Measurements from ENCODE around the gene RHEB.

RHEB gene

DNA sequence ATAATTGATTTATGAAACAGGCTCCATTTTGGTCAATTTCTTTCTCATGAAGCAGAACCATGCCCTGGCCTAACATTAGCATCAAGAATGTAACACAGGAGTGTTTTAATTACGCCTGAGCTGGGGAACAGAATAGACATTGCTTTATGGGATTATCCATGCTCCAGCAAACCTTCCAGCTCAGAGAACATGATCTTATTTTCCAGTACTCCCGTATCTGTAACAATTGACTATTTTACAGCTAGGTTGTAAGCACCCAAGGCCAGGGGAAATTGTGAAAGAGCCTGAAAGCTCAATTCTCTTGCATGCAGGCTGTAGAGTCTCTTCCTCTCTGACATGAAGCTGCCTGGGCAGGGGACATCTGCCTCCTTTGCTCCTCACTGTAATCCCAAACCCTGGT, 49.0 kb downstream of the RHEB start:
- DNase-seq (ENCODE audit: low spot score): no peak

DNA sequence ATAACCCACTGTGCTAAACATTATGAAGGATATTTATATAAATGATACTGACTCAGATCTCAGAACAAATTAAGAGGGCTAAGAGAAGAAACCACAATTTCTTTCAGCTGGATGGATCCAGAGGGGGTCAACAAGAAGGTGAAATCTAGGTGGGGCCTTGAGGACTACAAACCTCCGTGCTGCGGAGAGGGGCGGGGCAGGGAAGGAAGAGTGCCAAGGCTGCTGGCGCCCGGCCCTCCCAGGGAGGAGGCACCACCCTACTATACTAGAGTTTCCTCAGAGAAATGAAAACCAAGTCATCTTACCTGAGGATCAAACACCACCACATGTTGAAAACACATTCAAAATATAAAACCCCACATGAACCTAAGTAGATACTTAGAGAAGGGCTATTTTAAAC, 50.4 kb downstream of the RHEB start:
- no peak for DNase-seq (ENCODE audit: low spot score)

DNA sequence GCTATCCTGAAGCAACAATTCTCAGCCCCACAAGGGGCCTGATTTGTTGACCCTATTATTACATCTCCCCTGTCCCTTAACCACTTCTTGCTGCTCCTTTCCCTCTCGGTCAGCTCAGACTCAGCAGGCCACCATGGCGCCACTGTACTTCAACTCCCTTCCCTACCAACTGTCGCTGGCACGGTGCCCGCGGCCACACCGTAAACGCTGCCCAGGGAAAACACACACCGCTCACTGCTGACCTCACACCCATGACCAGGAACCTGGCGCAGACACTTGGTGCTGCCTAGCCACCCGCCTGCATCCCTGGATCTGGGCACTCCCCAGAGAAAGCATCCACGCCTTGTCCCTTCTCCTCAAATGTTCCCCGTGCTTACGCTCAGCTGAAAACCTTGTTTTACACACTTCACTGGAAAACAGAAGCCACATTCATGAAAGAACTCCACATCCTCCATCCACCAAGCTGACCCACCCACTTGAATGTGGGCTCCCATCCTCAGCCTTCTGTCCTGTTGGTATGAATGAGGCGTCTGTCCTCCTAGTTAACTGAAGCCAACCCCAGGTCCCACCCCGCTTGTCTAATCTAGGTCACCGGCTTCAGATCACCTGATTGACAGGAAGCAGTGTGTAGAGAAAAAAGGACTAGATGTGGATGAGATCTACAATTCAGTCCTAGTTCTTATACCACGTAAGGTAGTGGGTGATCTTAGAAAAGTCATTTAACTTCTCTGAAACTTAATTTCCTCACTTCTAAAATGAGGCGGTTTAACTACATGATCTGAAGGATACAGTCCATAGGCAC, 51.3 kb downstream of the RHEB start:
- DNase-seq (ENCODE audit: low spot score): no peak

DNA sequence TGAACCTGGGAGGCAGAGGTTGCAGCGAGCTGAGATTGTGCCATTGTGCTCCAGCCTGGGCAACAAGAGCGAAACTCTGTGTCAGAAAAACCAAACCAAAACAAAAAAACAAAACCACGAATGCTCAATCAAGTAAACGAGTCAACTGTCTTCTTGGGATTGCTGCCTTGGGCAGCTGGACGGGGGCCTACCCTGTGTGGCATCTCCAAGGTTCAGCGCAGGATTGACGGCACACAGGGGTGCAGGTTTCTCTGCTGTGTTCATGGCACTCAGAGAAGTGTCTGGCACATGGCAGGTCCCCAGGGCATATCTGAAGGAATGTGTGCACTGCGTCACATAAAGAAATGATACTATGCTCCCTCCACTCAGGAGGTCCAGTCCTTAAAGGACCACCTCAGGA, 54.5 kb downstream of the RHEB start:
- no peak for DNase-seq (ENCODE audit: low spot score)

DNA sequence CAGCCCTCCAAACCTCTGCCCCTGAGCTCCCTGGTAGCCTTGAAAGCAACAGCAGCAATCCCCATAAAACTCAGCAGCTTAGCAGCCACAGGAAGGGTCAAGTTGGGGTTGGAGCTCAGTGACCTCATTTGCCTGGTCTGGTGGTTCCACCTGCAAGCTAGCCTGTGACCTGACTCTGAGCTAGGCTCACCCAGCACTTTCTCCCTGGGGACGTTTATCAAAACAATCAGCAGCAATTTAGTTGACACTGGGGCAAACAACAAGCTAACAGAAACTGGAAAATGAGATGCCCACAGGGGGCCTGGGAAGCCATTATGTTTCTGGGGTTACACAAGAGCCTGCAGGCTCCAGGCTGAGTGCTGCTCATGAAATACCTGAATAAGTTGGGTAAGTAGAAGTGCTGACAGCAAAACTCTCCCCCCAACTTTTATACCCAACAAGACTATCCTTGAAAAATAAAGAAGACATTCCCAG, 57.4 kb downstream of the RHEB start:
- DNase-seq (ENCODE audit: low spot score): no peak

DNA sequence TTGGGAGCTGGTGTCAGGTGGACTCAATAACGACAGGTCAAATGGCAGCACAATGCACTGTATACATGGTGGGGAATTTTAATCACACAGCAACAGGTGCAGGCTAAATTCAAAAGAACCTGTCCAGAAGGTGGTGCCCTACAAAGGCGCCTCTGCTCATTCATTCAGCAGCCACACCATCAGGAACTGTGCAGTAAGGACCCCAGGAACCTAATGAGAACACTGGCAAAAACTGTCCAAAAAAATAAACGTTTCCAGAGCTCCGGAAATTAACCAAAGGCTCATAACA, 57.8 kb downstream of the RHEB start:
- no peak for DNase-seq (ENCODE audit: low spot score)

DNA sequence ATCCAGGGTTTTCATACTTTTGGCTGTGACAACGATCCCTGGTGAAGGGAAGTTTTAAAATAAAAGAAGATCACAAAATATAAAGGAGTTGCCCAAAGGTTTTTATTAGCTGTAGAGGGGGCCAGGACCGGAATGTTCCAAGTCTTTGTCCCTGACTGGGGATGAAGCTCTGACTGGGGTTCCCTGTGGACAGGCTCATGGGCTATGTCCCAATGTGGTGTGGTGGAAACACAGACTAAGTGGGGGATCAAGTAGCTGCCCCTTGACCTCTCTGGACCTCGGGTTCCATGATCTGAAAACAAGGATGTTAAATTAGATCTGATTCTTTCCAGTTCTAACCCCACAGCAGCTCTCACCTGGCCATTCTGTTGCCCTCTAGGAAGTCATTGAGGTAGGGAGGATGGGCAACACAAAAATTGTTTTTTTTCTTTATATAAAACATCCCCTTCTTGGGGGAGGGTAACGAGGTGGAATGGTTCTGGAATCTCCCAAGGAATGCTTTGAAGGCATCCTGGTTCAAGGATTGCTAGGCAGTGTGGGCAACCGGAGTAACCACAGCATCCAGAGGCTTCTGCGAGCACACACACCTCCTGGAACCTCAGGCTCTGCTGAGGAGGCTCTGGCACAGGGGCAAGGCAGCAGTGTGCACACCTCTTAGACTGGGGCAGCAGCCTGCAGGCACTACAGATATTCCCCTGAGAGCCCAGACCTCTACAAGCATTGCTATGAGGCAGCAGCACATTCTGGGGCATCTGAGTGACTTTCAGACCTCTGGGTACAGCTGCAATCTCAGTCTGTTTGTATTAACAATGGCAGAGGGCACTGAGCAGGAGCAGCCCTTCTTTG, 58.4 kb downstream of the RHEB start:
- no peak for DNase-seq (ENCODE audit: low spot score)

DNA sequence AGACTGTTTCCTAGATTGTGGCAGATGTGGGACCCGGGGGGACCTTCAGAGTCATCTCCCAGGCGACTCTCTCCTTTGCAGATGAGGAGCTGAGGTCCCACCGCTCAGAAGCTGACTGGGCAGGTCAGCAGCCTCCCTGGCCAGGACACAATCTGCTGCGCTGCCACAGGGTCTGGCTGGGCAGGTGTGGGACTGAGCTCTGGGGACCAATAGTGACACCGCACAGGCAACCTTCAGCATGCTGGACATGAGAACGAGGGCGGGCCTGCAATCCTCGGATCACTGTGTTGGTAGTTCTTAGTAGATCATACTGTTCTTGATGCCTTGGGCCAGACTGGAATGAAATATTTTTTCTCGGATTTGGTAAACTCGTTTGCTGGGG, 59.2 kb downstream of the RHEB start:
- no peak for DNase-seq (ENCODE audit: low spot score)

DNA sequence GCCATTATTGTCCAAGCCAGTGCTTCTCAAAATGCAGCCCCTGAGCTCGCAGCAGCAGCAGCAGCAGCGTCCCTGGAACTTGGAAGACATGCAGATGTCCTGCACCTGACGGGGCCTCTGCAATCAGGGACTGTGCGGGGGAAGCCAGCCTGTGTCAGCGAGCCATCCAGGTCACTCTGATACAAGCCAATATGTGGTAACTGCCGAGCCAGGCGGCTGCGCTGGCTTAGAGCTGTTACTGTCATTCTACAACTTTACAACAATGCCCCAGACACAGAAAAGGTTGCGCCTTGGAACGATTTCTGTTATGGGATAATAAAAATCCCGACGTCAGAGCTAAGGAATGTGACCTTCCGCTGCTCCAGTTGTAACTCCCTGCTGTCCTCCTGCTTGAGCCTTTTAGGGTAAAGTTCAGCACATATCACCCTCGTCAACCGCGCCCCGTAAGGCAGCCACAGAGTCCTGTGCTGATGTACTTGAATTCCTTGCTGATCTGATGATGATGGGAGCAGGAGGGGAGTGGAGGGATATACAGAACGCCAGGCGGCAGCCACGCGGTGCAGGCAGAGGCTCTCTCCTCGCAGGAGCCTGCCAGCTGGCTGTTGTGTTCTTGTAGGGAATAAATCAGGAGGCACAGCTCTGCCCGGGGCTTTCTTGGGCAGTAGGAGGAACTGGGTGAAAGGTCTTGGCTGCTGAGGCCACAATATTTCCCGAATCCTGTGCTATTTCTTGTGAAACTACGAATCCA, 59.8 kb downstream of the RHEB start:
- DNase-seq (ENCODE audit: low spot score): no peak

DNA sequence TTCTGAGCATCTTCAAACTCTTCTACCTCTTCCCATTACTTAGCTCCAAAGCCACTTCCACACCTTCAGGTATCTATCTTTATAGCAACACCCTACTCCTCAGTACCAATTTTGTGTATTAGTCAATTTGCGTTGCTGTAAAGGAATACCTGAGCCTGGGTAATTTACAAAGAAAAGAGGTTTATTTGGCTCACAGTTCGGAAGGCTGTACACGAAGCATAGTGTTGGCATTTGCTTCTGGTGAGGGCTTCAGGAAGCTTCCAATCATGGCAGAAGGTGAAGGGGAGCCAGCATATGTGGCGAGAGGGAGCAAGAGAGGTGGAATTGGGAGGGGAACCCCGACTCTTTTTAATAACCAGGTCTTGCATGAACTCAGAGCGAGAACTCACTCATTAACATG, 62.2 kb downstream of the RHEB start:
- DNase-seq (ENCODE audit: low spot score): no peak

DNA sequence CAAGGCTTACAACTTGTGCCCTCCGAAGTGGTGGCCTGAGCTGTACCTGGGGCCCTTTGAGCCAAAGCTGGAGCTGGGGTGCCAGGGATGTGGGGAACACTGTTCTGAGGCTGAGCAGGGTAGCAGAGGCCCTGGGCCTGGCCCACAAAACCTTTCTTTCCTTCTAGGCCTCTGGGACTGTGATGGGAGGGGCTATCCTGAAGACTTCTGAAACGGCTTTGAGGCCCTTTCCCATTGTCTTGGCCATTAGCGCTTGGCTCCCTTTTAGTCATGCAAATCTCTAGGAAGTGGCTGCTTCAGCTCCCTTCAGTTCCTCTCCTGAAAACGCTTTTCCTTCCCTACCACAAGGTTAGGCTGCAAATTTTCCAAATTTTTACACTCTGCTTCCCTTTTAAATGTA, 62.9 kb downstream of the RHEB start:
- no peak for DNase-seq (ENCODE audit: low spot score)

DNA sequence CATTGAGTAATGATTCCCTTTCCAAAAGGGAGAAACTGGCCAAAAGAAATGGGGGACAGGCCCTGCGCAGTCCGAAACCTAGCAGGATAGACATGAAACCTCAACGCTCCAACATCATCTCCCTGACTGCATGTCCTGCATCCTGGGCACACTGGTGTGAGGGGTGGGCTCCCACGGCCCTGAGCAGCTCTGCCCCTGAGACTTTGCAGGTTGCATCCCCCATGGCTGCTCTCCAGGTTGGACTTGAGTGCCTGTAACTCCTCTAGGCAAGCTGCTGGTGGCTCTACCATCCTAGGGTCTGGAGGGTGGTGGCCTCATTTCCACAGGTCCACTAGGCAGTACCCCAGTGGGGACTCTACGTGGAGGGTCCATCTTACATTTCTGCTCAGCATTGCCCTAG, 63.4 kb downstream of the RHEB start:
- DNase-seq (ENCODE audit: low spot score): no peak

DNA sequence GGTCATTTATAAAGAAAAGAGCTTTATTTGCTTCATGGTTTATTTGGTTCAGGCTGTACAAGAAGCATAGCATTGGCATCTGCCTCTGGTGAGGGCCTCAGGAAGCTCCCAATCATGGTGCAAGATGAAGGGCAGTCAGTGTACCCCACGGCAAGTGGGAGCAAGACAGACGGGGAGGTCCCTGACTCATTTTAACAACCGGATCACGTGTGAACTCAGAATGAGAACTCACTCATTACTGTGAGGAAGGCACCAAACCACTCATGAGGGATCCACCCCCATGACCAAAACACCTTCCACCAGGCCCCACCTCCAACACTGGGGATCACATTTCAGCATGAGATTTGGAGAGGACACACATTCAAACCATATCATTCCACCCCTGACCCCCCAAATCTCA, 64.0 kb downstream of the RHEB start:
- no peak for DNase-seq (ENCODE audit: low spot score)

DNA sequence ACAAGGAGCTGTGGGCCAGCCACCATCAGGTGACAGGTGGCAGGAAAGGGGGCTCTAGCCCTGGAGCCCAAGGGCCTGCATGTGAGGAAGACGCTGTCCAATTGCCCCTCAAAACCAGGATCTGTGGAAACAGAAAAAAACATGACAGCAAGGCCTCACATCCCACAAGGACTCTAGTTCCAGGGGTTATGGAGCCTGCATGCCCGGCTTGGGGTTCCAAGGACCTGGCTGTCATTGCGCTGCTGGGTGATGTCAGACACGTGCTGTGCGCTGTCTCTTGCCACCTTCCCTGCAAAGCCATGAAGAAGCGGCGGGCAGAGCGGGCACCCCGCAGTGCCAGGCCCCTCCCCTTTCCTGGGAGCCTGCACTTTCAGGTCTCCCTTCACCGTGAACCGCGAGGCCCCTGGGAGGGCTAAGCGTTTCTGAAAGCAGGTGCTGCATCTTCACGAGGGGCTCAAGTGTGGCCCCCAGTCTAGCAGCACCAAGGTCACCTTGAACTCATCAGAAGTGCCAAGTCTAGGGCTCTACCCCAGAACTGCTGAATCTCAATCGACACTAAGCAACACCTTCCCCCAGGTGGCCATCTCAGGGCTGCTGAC, 64.7 kb downstream of the RHEB start:
- DNase-seq (ENCODE audit: low spot score): no peak

DNA sequence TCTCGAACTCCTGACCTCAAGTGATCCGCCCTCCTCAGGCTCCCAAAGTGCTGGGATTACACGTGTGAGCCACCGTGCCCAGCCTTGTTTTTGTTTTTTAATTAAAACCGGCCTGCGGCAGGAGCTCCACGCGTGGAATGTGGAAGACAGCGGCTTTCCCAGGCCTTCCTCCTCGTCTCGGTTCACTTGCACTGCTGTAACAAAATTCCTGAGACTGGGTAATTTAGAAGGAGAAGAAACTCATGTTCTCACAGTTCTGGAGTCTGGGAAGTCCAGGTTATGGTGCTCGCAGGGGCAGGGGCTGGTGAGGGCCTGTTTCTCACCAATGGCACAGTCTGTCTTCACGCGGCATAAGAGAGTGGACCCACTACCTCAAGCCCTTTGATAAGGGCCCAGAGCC, 65.4 kb downstream of the RHEB start:
- peak; percentile 33 for DNase-seq (ENCODE audit: low spot score)

DNA sequence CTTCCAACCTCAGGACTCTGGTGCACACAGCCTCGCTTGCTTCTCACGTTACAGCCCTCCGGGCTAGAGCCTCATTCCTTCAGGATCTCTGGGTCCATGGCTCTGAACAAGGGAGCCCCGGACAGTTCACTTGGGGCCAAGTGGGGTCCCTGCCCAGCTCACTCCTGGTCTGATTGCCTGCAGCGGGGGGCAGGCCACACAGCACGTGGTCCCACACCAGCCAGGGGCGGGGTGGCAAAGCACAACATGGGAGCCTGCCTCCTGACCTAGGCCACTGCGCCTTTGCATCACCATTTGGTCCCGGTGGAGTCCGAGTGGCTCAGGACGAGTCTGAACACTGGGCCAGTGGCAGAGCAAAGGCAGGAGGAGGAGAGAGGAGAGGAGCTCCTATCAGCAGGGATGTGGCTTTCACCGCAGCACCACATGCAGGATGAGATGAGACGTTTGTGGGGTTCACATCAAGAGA, 66.3 kb downstream of the RHEB start:
- peak; percentile 56 for DNase-seq (ENCODE audit: low spot score)

DNA sequence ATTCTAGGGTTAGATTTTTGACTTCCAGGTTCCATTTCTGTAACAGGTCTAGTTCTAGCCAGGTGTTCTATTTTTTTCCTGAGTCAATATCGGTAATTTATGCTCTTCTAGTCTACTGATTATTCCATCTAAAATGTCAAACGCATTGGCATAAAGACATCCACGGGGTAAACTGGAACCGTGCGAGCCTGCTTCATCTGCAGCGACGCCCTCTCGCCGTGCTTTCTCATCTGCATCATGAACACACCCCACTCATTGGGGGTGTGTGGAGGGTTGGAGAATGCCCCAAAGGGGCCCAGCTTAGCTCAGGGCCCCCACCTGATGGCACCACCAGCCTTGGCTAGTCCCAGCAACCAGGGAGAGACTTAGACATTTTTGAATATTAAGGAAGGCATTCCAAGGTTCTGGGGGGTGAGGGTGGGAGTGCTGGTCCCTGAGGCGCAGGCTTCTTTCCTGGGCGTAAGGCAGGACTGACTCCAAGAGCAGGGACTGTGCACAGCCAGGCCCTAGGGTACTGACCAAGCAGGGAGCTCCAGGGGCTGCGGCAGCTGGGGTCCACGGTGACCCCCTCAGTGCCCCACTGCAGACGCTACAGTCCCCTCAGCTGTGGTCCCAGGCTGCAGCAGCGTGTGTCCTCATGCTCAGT, 66.9 kb downstream of the RHEB start:
- DNase-seq (ENCODE audit: low spot score): peak; percentile 46

DNA sequence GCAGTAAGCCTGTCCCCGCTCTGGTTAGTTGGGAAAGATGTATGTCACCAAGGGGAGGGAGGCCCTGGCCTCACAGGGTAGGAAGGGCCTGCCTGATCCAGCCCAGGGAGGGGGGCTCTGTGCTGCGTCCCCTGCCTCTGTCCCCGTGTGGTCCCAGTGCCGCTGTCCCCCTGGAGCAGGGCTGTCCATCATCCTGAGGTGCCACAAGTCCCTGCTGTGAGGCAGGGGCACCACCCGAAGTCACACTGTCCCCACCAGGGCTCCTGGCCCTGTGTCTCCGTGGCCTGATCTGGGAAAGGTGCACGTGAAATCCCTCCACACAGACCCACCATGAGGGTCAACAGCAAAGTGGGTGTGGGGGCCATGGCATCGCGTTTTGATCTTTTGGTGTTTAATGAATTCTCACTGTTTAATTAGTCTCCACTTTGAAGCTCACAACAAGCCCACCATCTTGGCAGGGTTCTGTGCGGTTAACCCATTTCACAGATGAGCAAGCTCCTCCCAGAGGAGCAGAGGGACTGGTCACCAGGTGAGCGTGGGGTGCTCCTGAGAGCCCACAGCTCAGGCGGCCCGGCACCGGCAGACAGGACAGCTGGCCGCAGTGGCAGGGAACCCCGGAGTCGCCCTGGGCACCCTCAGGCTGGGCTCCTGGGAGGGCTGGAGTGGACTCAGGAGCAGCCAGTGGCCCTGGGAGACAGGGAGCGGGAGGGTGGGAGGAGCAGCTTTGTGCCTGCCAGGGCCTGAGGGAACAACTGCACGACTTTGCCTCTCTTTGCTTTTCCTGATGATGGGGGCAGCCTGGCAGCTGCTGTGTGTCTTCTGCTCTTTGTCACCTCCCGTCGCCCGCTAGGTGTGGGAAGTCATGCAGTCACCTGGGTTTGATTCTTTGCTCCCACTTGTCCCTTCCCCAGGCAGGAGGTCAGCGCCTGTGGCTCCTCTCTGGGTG, 67.8 kb downstream of the RHEB start:
- DNase-seq (ENCODE audit: low spot score): peak; percentile 61

DNA sequence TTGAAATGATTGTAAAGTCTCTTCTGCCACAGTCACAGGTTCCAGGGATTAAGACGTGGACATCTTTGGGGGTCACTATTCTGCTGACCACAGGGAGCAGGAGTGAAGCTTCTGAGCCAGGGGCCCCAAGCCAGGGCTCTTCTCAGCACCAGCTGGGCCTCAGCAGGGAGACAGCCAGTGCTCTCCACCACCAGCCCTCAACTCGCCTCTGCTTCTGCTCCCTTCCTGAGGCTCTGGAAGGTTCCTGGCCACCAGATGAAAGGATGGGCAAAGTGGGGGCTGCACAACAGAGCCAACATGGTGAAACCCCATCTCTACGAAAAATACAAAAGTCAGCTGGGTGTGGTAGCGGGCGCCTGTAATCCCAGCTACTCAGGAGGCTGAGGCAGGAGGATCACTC, 68.5 kb downstream of the RHEB start:
- no peak for DNase-seq (ENCODE audit: low spot score)

DNA sequence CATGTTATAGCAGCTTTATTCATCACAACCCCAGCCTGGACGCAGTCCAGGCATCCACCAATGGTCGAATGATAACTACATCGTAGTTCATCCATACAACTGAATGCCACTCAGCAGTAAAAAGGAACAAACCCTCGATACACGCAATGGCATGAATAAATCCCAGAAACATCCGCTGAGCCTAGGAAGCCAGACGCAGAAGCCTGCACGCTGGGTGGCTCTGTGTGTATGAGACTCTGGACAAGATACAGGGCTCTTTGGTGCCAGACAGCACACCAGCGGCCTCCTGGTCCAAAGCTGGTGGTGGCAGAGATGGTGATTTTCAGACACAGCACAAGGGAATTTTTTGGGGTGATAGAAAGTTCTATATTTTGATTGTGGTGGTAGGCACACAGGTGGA, 69.7 kb downstream of the RHEB start:
- no peak for DNase-seq (ENCODE audit: low spot score)
